OCI-LY7 (cell line): Measurements from ENCODE around the gene ZNF436. TPM values are rescaled to one million over a fixed set of nuclear protein-coding genes. Genes with fewer than 3 reads are reported as not detected.

ENCODE experiments used
- BruUV-seq: library from RNA; stranded (reverse); fragments of 400-500 nt; replicated peaks from 2 replicates; lab custom pipeline; 2021; lab: Mats Ljungman, UMichigan
- CTCF ChIA-PET: fragments of 300-600 bp; sonication (Branson Sonifier 250); formaldehyde crosslinking; loops from one replicate; lab custom pipeline; 2022; ENCODE audit warnings: antibody characterized with exemption; ENCODE audit not compliant: unreplicated experiment; lab: Charles Lee
- POLR2A ChIA-PET: fragments of 300-600 bp; sonication (Branson Sonifier 250); formaldehyde crosslinking; loops from one replicate; lab custom pipeline; 2022; ENCODE audit warnings: antibody characterized with exemption; lab: Charles Lee
- DNase-seq: peaks from one replicate; pipeline ENCODE4 v3.0.0-alpha.2; 2015; ENCODE audit warnings: low spot score
- H2AFZ ChIP-seq: fragments of 200-600 bp; sonication (generic), shearing (Covaris generic); 2 replicates; pipeline ENCODE4 v1.6.1; 2014; ENCODE audit warnings: mild to moderate bottlenecking, antibody characterized with exemption, low read length, moderate library complexity
- H3K27ac ChIP-seq: fragments of 200-600 bp; sonication (generic); 2 replicates; pipeline ENCODE4 v1.5.1; 2014; ENCODE audit warnings: mixed run types, low read depth, mild to moderate bottlenecking, moderate library complexity, low read length, inconsistent platforms; ENCODE audit not compliant: poor library complexity, severe bottlenecking
- H3K36me3 ChIP-seq: fragments of 200-600 bp; sonication (generic); 2 replicates; pipeline ENCODE4 v1.6.1; 2014; ENCODE audit warnings: mild to moderate bottlenecking, antibody characterized with exemption, low read length, moderate library complexity, mixed read lengths; ENCODE audit not compliant: insufficient read depth
- H3K4me1 ChIP-seq: fragments of 200-600 bp; sonication (generic); 2 replicates; pipeline ENCODE4 v1.5.1; 2014; ENCODE audit warnings: mild to moderate bottlenecking, low read length; ENCODE audit not compliant: insufficient read depth, poor library complexity, severe bottlenecking
- H3K4me2 ChIP-seq: fragments of 200-600 bp; sonication (generic); 2 replicates; pipeline ENCODE4 v1.6.1; 2014; ENCODE audit warnings: mild to moderate bottlenecking, low read length
- H3K4me3 ChIP-seq: fragments of 200-600 bp; sonication (generic); 2 replicates; pipeline ENCODE4 v1.5.1; 2014; ENCODE audit warnings: mild to moderate bottlenecking, low read depth, low read length; ENCODE audit not compliant: poor library complexity, severe bottlenecking
- H3K79me2 ChIP-seq: fragments of 200-600 bp; sonication (generic); 2 replicates; pipeline ENCODE4 v1.6.1; 2016; ENCODE audit warnings: low read depth, mild to moderate bottlenecking, low read length, moderate library complexity, mixed read lengths; ENCODE audit not compliant: insufficient read depth
- H3K9me2 ChIP-seq: fragments of 200-600 bp; sonication (generic); 2 replicates; pipeline ENCODE4 v1.6.1; 2016; ENCODE audit warnings: mild to moderate bottlenecking, low read length, mixed read lengths; ENCODE audit not compliant: insufficient read depth
- H3K9me3 ChIP-seq: fragments of 200-600 bp; sonication (generic); 2 replicates; pipeline ENCODE4 v1.6.1; 2014; ENCODE audit warnings: mild to moderate bottlenecking, mixed run types, low read length, mixed read lengths
- H4K20me1 ChIP-seq: fragments of 200-600 bp; sonication (generic); 2 replicates; pipeline ENCODE4 v1.6.1; 2014; ENCODE audit warnings: mild to moderate bottlenecking, antibody characterized with exemption, low read length, moderate library complexity, mixed read lengths; ENCODE audit not compliant: insufficient read depth
- CTCF ChIP-seq: fragments of 200-600 bp; sonication (generic); conservative IDR thresholded peaks from 2 replicates; pipeline ENCODE4 v1.5.1; 2014; ENCODE audit warnings: mild to moderate bottlenecking, antibody characterized with exemption, low read length, moderate library complexity, mixed read lengths
- EZH2phosphoT487 ChIP-seq: fragments of 200-600 bp; sonication (generic); IDR thresholded peaks from 2 replicates; pipeline ENCODE4 v1.6.1; 2018; ENCODE audit warnings: low read depth, borderline replicate concordance, mild to moderate bottlenecking, mixed run types, antibody characterized with exemption, low read length, moderate library complexity, mixed read lengths
- intact Hi-C: fragments of 100-400 bp; cut with micrococcal nuclease; formaldehyde crosslinking; loops from one replicate; pipeline ENCODE4 v1.10.0; 2022; ENCODE audit not compliant: unreplicated experiment
- total RNA-seq, 2 experiments: library from RNA; depleted of rRNA in 1 of 2; stranded (reverse); fragments of >200 nt in 1 of 2; shearing (Covaris generic) in 1 of 2; gene quantifications; 2 replicates each; pipeline ENCODE4 v1.2.3, GENCODE V29; 2014 to 2022

ZNF436 gene
- total RNA-seq, 2 experiments from 2014 or later, result 5.0 to 7.6 TPM

GRCh38 chr1:23341931-23342692 lies 27.5 kb downstream of the ZNF436 start:
- CTCF ChIA-PET, result no interaction called here
- Histone ChIP-seq H3K36me3 (peaks cover 67% of the 10 kb centered on the region), H3K79me2 (peaks cover 70% of the 10 kb centered on the region), H3K9me3 (no peaks in the 10 kb centered on the region), H3K4me1 (peaks cover 43% of the 10 kb centered on the region), H3K4me3 (peak overlapping the region; percentile 94), H3K4me2 (peak overlapping the region; percentile 94), H4K20me1 (peaks cover 55% of the 10 kb centered on the region), H3K9me2 (no peaks in the 10 kb centered on the region), H2AFZ (no peak overlapping the region), H3K27ac (peak overlapping the region; percentile 71)
- peak; percentile 17 for DNase-seq
- BruUV-seq, result no TSS peak
- TF ChIP-seq EZH2phosphoT487 (no peak), CTCF (no peak)
- intact Hi-C loops, result loop anchor here (5.0 kb wide), 3 partner anchors 185 to 615 kb away; partner anchors contain the start of genes PNRC2 and RPL11
- POLR2A ChIA-PET, result interaction anchor here (0.6 kb wide), 2 partner anchors 106 to 277 kb away, joined by 3 to 5 read pairs; no protein-coding TSS in a partner anchor

GRCh38 chr1:23339632-23340031 lies 30.0 kb downstream of the ZNF436 start:
- TF ChIP-seq EZH2phosphoT487 (no peak), CTCF (no peak)
- Histone ChIP-seq H3K79me2 (peaks cover 91% of the 10 kb centered on the region), H3K9me3 (no peaks in the 10 kb centered on the region), H3K27ac (no peak overlapping the region), H3K4me2 (peak overlapping the region; percentile 94), H4K20me1 (peaks cover 56% of the 10 kb centered on the region), H3K9me2 (no peaks in the 10 kb centered on the region), H3K4me3 (peak overlapping the region; percentile 94), H3K36me3 (peaks cover 91% of the 10 kb centered on the region), H3K4me1 (peaks cover 36% of the 10 kb centered on the region), H2AFZ (no peak overlapping the region)
- BruUV-seq, result no TSS peak
- ChIA-PET POLR2A (interaction anchor here (0.6 to 1.5 kb wide), 5 partner anchors 20 to 406 kb away, joined by 3 to 5 read pairs (median 4); no protein-coding TSS in a partner anchor), CTCF (no interaction called here)
- DNase-seq, result no peak
- intact Hi-C loops, result loop anchor here (5.0 to 10.0 kb wide), 4 partner anchors 65 to 618 kb away; partner anchors contain the start of genes PNRC2 and RPL11
